HG03095 (cell line): ENCODE data around the gene AOPEP.

ENCODE experiments used
- ATAC-seq: cut with Tn5 transposase; IDR thresholded peaks from one replicate; pipeline ENCODE4 v1.9.1; 2021; ENCODE audit warnings: moderate library complexity; ENCODE audit not compliant: unreplicated experiment

AOPEP gene

DNA sequence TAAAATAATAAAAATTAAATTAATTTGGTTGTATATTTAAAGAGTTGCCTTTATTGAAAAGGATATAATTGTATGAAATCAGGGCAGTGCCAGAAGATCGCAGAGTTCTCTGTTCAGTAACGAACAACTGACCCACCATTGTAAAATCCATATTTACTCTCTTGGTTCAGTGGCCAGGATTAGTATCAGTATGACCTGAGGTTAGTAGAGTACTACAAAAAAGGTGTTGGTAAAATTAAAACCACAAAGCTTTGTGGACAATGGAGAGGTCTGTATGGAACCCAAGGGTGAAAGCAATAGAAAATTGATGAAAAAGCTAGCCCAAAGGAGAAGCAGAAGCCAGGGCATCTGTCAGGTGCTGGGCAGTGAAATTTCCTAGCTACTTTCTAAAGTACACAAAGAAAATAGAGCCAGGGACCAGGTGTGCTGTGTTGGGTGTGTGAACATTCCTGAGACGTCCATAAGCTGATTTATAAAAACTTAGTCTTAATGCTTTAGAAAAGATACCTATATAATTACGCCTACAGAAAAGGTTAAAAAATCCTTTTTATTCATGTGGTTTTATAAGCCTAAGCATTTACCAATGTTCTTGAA lies 159.5 kb downstream of the AOPEP start:
- no peak for ATAC-seq

DNA sequence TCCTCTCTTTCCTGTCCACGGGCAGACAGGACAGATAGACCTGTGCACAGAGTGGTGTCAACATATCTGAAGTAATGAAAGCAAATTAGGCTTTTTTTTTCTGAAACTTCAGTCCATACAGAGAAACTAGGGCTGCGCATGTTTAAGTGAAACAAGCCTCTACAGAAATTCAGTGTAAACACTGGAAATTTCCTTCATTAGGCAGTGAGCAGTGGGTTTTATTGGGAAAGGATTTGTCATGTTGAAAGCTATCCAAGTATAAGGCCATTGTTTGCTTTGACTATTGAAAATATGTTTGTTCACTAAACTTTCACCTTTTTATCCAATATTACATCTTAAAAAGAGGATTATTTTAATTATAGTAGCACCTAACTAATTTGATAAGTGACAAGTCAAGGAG lies 161.2 kb downstream of the AOPEP start:
- no peak for ATAC-seq

DNA sequence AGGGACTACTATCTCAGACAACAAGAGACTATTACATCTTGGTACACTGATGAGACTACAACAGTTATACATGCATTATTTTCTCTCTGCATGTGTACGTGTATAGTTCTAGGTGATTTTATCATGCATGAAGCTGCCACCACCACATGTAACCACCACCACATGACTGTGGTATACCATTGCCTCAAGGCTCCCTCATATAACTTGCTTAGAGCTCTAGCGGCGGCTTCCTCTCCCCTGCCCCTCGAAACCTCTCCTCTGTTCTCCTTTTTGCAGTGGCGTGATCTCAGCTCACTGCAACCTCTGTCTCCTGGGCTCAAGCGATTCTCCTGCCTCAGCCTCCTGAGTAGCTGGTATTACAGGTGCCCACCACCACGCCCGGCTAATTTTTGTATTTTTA lies 162.3 kb downstream of the AOPEP start:
- ATAC-seq = no peak

DNA sequence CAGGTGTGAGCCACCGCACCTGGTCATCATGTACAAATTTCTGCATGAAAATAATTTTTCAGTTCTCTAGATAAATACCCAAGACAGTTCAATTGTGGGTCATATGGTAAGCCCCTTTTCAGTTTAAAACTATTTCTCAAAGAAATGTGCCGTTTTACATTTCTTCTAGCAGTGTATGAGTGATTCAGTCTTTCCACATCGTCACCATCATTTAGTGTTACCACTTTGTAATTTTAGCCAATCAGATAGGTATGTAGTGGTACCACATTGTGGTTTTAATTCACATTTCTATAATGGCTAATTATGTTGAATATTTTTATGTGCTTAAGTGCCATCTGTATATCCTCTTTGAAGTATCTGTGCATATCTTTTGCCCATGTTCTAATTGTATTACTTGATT lies 163.1 kb downstream of the AOPEP start:
- ATAC-seq = no peak

DNA sequence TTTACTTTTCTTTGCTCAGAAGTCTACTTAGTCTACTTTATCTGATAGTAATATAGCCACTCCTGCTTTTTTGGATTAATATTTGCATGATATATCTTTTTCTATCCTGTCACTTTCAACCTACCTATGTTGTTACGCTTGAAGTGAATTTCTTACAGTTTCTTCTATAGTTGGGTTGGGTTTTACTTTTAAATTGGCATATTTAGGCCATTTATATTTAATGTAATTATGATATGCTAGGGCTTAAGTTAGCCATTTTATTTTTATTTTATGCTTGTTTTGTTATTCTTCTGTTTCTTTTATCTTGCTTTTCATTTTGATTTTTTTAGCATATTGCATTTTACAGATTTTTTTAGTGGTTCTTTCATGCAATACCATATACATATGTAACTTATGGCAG lies 164.7 kb downstream of the AOPEP start:
- no peak for ATAC-seq

DNA sequence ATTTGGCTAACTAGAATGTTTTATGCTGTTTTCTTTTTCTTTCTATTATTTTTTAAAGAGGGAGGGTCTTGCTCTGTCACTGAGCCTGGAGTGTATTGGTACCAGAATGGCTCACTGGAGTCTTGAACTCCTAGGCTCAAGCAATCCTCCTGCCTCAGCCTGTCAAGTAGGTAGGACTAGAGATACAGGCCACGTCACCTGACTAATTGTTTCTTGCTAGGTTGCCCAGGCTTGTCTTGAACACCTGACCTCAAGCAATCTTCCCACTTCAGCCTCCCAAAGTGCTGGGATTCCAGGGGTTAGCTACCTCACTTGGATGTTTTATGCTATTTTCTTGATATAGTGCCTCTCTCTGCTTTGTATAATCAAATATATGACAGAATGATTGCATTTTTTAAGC lies 166.2 kb downstream of the AOPEP start:
- ATAC-seq = no peak

- ATAC-seq = no peak
Measured at GRCh38 chr9:94894094-94894699, 167.7 kb downstream of the AOPEP start.

- no peak for ATAC-seq
Measured at GRCh38 chr9:94895668-94896067, 169.2 kb downstream of the AOPEP start.

GRCh38 chr9:94896512-94896911 lies 170.0 kb downstream of the AOPEP start:
- no peak for ATAC-seq

- no peak for ATAC-seq
Measured at GRCh38 chr9:94899464-94900221, 173.1 kb downstream of the AOPEP start.

GRCh38 chr9:94900222-94901018 lies 173.9 kb downstream of the AOPEP start:
- ATAC-seq = no peak

DNA sequence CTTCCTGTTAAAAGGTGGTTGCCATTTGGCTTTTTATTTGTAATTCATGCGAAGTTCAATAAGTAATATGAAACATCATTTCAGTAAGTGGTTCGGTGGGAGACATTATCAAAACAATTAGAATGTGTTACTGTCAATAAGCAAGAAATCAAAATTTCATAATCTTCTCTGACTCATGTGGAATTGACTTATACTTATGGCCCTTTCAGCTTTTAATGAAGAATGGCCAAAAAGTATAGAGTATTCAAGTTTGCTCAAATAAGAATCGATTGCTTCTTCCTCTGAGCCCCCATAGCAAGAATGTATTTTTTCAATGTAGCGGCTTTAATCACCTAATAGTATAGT lies 174.5 kb downstream of the AOPEP start:
- no peak for ATAC-seq

- ATAC-seq = no peak
Measured at GRCh38 chr9:94903961-94904421, 177.5 kb downstream of the AOPEP start.

GRCh38 chr9:94904806-94905205 lies 178.3 kb downstream of the AOPEP start:
- no peak for ATAC-seq

GRCh38 chr9:94905606-94906005 lies 179.1 kb downstream of the AOPEP start:
- ATAC-seq = no peak

DNA sequence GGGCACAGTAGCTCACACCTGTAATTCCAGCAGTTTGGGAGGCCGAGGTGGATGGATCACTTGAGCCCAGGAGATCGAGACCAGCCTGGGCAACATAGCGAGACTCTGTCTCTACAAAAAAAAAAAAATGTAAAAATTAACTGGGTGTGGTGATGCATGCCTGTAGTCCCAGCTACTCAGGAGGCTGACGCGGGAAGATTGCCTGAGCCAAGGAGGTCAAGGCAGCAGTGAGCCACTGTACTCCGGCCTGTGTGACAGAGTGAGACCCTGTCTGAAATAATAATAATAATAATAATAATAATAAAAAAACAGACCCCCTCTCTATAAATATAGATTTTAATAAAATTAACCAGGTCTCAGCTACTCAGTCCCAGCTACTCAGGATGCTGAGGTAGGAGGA lies 179.7 kb downstream of the AOPEP start:
- ATAC-seq = no peak

- ATAC-seq = no peak
Measured at GRCh38 chr9:94906713-94907112, 180.2 kb downstream of the AOPEP start.

DNA sequence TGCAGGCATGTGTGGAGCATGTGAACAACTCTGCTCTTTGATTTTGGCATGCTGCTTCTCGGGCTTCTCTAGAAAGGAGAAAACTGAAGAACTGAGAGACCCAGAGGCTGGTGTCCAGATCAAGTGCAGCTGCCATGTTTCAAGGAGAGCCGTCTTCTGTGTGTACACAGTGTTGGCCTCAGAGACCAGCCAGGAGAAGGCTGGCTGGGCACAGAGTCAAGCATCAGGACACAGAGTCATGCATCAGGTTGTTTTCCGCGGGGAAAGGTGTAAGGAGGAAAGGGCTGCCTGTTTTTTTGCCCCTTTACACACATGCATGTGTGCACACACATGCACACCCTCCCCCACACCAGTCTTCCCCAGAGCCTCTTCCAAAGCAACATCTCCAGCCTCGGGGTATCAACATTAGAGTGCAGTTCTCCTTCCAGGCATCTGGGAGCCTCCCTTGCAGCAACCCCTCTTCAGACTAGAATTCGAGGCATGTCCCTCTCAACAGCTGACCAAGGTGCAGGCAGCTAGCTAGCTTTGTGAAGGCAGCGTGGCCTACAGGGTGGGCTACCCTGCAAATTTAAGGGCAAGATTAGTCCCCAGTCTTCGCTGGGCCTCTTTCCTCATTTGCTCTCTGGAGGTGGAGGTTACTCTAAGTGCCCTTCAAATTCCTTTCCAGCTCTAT lies 180.9 kb downstream of the AOPEP start:
- no peak for ATAC-seq

- no peak for ATAC-seq
Measured at GRCh38 chr9:94908011-94908563, 181.6 kb downstream of the AOPEP start.

GRCh38 chr9:94908583-94909249 lies 182.2 kb downstream of the AOPEP start:
- ATAC-seq = no peak
